HepG2 (cell line): ENCODE measurements around the gene URI1. TPM values are rescaled to one million over a fixed set of nuclear protein-coding genes. Genes with fewer than 3 reads are reported as not detected.

Experiments used
- ATAC-seq: fragments of 200-7000 bp; cut with Tn5 transposase; 3 replicates; pipeline ENCODE4 v1.9.1; 2020; ENCODE audit warnings: mild to moderate bottlenecking, moderate library complexity
- BruUV-seq: library from RNA; stranded (reverse); fragments of 400-500 nt; replicated peaks from 2 replicates; lab custom pipeline; 2021; lab: Mats Ljungman, UMichigan
- CTCF ChIA-PET: fragments of 300-600 bp; formaldehyde crosslinking; extraction: SDS; loops from one replicate; lab custom pipeline; 2021; ENCODE audit warnings: low total read pairs, inconsistent platforms, low intra/inter-chr PET ratio; lab: Yijun Ruan, JAX
- POLR2A ChIA-PET: fragments of 350-600 bp; sonication (Branson Sonifier 250); formaldehyde crosslinking; loops from one replicate; lab custom pipeline; 2020; ENCODE audit warnings: antibody characterized with exemption, inconsistent platforms; lab: Yijun Ruan, JAX
- DNase-seq: peaks from one replicate; pipeline ENCODE4 v3.0.0-alpha.2; 2015; ENCODE audit warnings: low spot score
- FAIRE-seq: peaks from 3 replicates; lab custom pipeline; 2011; peaks lifted over from hg19 to GRCh38; lab: Jason Lieb, UNC
- H2AFZ ChIP-seq: one replicate; pipeline ENCODE4 v1.6.1; 2011; ENCODE audit warnings: low read length, inconsistent platforms
- H3K27ac ChIP-seq: fragments of 300-600 bp; 3 replicates; pipeline ENCODE4 v1.8.0; 2011; ENCODE audit warnings: mixed run types, mild to moderate bottlenecking, mixed read lengths, low read length, inconsistent platforms; ENCODE audit not compliant: insufficient read depth; ENCODE audit errors: extremely low read length
- H3K27me3 ChIP-seq, 2 experiments: fragments of 200-600 bp in 1 of 2; 2 replicates in 1 of 2; 3 replicates in 1 of 2; pipeline versions ENCODE4 v1.6.0 to v1.8.0; 2011; ENCODE audit warnings: low read length in 2 of 2, mild to moderate bottlenecking in 2 of 2, moderate library complexity in 2 of 2, inconsistent platforms in 1 of 2; ENCODE audit not compliant: insufficient read depth in 2 of 2, control insufficient read depth in 1 of 2
- H3K36me3 ChIP-seq, 2 experiments: fragments of 200-600 bp in 1 of 2; replicated peaks in 1 of 2; 2 replicates in 1 of 2; 3 replicates in 1 of 2; pipeline versions ENCODE4 v1.5.1 to v1.8.0; 2011; ENCODE audit warnings: low read length in 2 of 2, inconsistent platforms in 1 of 2; ENCODE audit not compliant: insufficient read depth in 2 of 2, control insufficient read depth in 1 of 2
- H3K4me1 ChIP-seq: 2 replicates; pipeline ENCODE4 v1.5.1; 2012; ENCODE audit warnings: low read length, inconsistent platforms; ENCODE audit not compliant: insufficient read depth
- H3K4me2 ChIP-seq: 2 replicates; pipeline ENCODE4 v1.6.0; 2011; ENCODE audit warnings: low read depth, low read length, inconsistent platforms
- H3K4me3 ChIP-seq, 3 experiments: fragments of 200-600 bp in 1 of 3; sonication (generic), shearing (Covaris generic) in 1 of 3; replicated peaks in 1 of 3; 2 replicates each; pipeline ENCODE4 v1.5.1; 2011 to 2016; ENCODE audit warnings: low read length in 3 of 3, inconsistent platforms in 2 of 3, low read depth in 2 of 3, mild to moderate bottlenecking in 2 of 3, control low read depth in 1 of 3, mixed read lengths in 1 of 3; ENCODE audit not compliant: insufficient read depth in 1 of 3
- H3K79me2 ChIP-seq: one replicate; pipeline ENCODE4 v1.6.1; 2011; ENCODE audit warnings: low read length, inconsistent platforms; ENCODE audit not compliant: insufficient read depth
- H3K9ac ChIP-seq: 2 replicates; pipeline ENCODE4 v1.6.0; 2011; ENCODE audit warnings: mild to moderate bottlenecking, low read depth, low read length, inconsistent platforms; ENCODE audit not compliant: insufficient read depth
- H3K9me3 ChIP-seq: 2 replicates; pipeline ENCODE4 v1.5.1; 2012; ENCODE audit warnings: mild to moderate bottlenecking, low read length
- H4K20me1 ChIP-seq: 2 replicates; pipeline ENCODE4 v1.6.0; 2011; ENCODE audit warnings: inconsistent platforms, mild to moderate bottlenecking, low read length, moderate library complexity; ENCODE audit not compliant: insufficient read depth
- AGO1 ChIP-seq: fragments of 200-400 bp; formaldehyde crosslinking; IDR thresholded peaks from 2 replicates; pipeline ENCODE4 v1.6.1; 2017; ENCODE audit warnings: mild to moderate bottlenecking, low read depth, low read length, moderate library complexity; ENCODE audit not compliant: poor library complexity, severe bottlenecking
- ELF1 ChIP-seq: sonication (generic); formaldehyde crosslinking; IDR thresholded peaks from 2 replicates; pipeline ENCODE4 v1.4.0; 2020; ENCODE audit warnings: missing genetic modification reagents
- FOXA1 ChIP-seq, 2 experiments: fragments of 450-650 bp in 1 of 2; sonication (generic) in 1 of 2; formaldehyde crosslinking in 1 of 2; IDR thresholded peaks; 2 replicates each; pipeline versions ENCODE4 v1.4.0 to v1.6.1; 2016 to 2020; ENCODE audit warnings: missing genetic modification reagents in 1 of 2
- FOXK2 ChIP-seq: fragments of 450-650 bp; IDR thresholded peaks from 2 replicates; pipeline ENCODE4 v1.6.1; 2016
- HCFC1 ChIP-seq: fragments of 150-350 bp; IDR thresholded peaks from 2 replicates; pipeline ENCODE4 v1.6.1; 2014; ENCODE audit warnings: low read depth, low read length
- PLRG1 ChIP-seq: fragments of 450-650 bp; conservative IDR thresholded peaks from 2 replicates; pipeline ENCODE4 v1.6.1; 2016
- SMAD1 ChIP-seq: sonication (generic); formaldehyde crosslinking; IDR thresholded peaks from 2 replicates; pipeline ENCODE4 v1.4.0; 2020; ENCODE audit warnings: missing genetic modification reagents, low read depth, mild to moderate bottlenecking, borderline replicate concordance
- TBX3 ChIP-seq: fragments of 450-650 bp; IDR thresholded peaks from 2 replicates; pipeline ENCODE4 v1.6.1; 2017; ENCODE audit warnings: antibody characterized with exemption, mild to moderate bottlenecking, inconsistent platforms, borderline replicate concordance
- ZEB1 ChIP-seq: IDR thresholded peaks from 2 replicates; pipeline ENCODE4 v1.6.1; 2012; ENCODE audit warnings: mild to moderate bottlenecking, low read depth, inconsistent platforms; ENCODE audit not compliant: insufficient replicate concordance
- ZNF224 ChIP-seq: sonication (generic); formaldehyde crosslinking; IDR thresholded peaks from 2 replicates; pipeline ENCODE4 v1.5.0; 2020; ENCODE audit warnings: mild to moderate bottlenecking, missing genetic modification reagents
- ZNF530 ChIP-seq: sonication (generic); formaldehyde crosslinking; IDR thresholded peaks from 2 replicates; pipeline ENCODE4 v1.5.0; 2020; ENCODE audit warnings: low read depth, mild to moderate bottlenecking, missing genetic modification reagents
- ZNF580 ChIP-seq: IDR thresholded peaks from 2 replicates; pipeline ENCODE4 v1.6.1; 2016; ENCODE audit warnings: low read depth, borderline replicate concordance
- ZNF644 ChIP-seq: IDR thresholded peaks from 2 replicates; pipeline ENCODE4 v1.6.1; 2016; ENCODE audit warnings: low read depth
- ZNF800 ChIP-seq: sonication (generic); formaldehyde crosslinking; IDR thresholded peaks from 2 replicates; pipeline ENCODE4 v1.4.0; 2020; ENCODE audit warnings: missing genetic modification reagents
- ZNF878 ChIP-seq: sonication (generic); formaldehyde crosslinking; IDR thresholded peaks from 2 replicates; pipeline ENCODE4 v1.8.1; 2023; ENCODE audit warnings: mild to moderate bottlenecking, missing genetic modification reagents, moderate library complexity
- ZZZ3 ChIP-seq: sonication (generic); formaldehyde crosslinking; IDR thresholded peaks from 2 replicates; pipeline ENCODE4 v1.4.0; 2020; ENCODE audit warnings: missing genetic modification reagents, mild to moderate bottlenecking, borderline replicate concordance
- WGBS: methylation state at CpG from one replicate; pipeline ENCODE4 v1.1.6; 2017; ENCODE audit warnings: low lambda C conversion rate; 5-methylcytosine and 5-hydroxymethylcytosine counted together
- in situ Hi-C: cut with HindIII; loops from 2 replicates; pipeline ENCODE4 v1.10.0; 2017; ENCODE audit warnings: low pct_unique_long_range_greater_than_20kb; ENCODE audit not compliant: extremely low pct_ligation_motif_present
- intact Hi-C: fragments of 100-400 bp; cut with micrococcal nuclease; formaldehyde crosslinking; loops from one replicate; pipeline ENCODE4 v1.10.0; 2022; ENCODE audit not compliant: unreplicated experiment
- polyA plus RNA-seq, 8 experiments: library from polyadenylated mRNA; depleted of rRNA in 3 of 8; stranded (reverse) in 7 of 8; unstranded in 1 of 8; fragments of >200 nt; fragmentation: Illumina TruSeq in 4 of 8; extraction: Trizol in 4 of 8; gene quantifications; 2 replicates each; pipeline versions ENCODE4 v1.2.1 to v1.2.3, GENCODE V29; 2011 to 2016; ENCODE audit warnings: low read depth in 4 of 8, missing spikeins in 1 of 8, mixed read lengths in 1 of 8; ENCODE audit not compliant: insufficient read depth in 1 of 8
- total RNA-seq, 5 experiments: library from RNA; depleted of rRNA; stranded (reverse); fragments of >200 nt; fragmentation: Illumina TruSeq; extraction: Trizol; gene quantifications; 2 replicates each; pipeline ENCODE4 v1.2.3, GENCODE V29; 2016; ENCODE audit warnings: low read depth in 1 of 5

Gene URI1
- total and polyA plus RNA-seq, 2 of the 13 experiments (the other 11 are each of a cell fraction or from before 2014, with no cell fraction given): 43.6 to 67.9 TPM

- peaks cover 36% of the 10 kb centered on the region for H4K20me1 ChIP-seq
- no peak for FAIRE-seq
- H3K4me1 ChIP-seq: peaks cover 46% of the 10 kb centered on the region
- H3K4me2 ChIP-seq: no peak overlapping the region
- intact Hi-C loops: no loop called here
- H3K27ac ChIP-seq: no peak overlapping the region
- WGBS: 91% methylated on average over 3 of the region's 3 CpGs
- H3K79me2 ChIP-seq: peaks cover 95% of the 10 kb centered on the region
- H3K27me3 ChIP-seq: no peaks in the 10 kb centered on the region
- ChIA-PET POLR2A (interaction anchor here (0.6 kb wide), 1 partner anchor 13 kb away, joined by 3 read pairs; no protein-coding TSS in a partner anchor), CTCF (no interaction called here)
- in situ Hi-C loops: no loop called here
- no peak for ATAC-seq
- no peak for TF ChIP-seq FOXA1 (IDR thresholded peaks at IDR 0.05)
- TF ChIP-seq FOXA1 (CRISPR knock-in tag; IDR thresholded peaks at IDR 0.05): no peak
- no peak for TF ChIP-seq FOXK2
- TF ChIP-seq HCFC1: no peak
- no peak for TF ChIP-seq ZNF800
- TF ChIP-seq ZNF224 (CRISPR knock-in tag): no peak
- TF ChIP-seq PLRG1: no peak
- no peak for TF ChIP-seq TBX3
- TF ChIP-seq ZNF530: no peak
- TF ChIP-seq ZZZ3 (CRISPR knock-in tag): no peak
- TF ChIP-seq ELF1 (CRISPR knock-in tag): no peak
- TF ChIP-seq ZNF580: no peak
- TF ChIP-seq SMAD1 (CRISPR knock-in tag): no peak
- no peak for TF ChIP-seq ZNF878 (CRISPR knock-in tag)
- TF ChIP-seq ZEB1: no peak
- TF ChIP-seq ZNF644 (CRISPR knock-in tag): no peak
- TF ChIP-seq AGO1: no peak
- no peak overlapping the region for H2AFZ ChIP-seq
- no TSS peak for BruUV-seq
- DNase-seq: no peak
- H3K9me3 ChIP-seq: no peaks in the 10 kb centered on the region
- H3K4me3 ChIP-seq: no peak overlapping the region
- H3K36me3 ChIP-seq: no peaks in the 10 kb centered on the region
- H3K9ac ChIP-seq: no peak overlapping the region
Measured at GRCh38 chr19:29967623-29968022, 25.6 kb downstream of the URI1 start.
